ENCODE results near the gene DGKE. TPM values are rescaled to one million over a fixed set of nuclear protein-coding genes. Genes with fewer than 3 reads are reported as not detected.

DGKE gene
- total RNA-seq, 1 donor from 2014 or later, result 85.0 TPM

- no peak for DNase-seq (ENCODE audit: low spot score in 2 of 2)
- H3K27ac ChIP-seq, result no peak overlapping the region
- TF ChIP-seq, protein P1, sequence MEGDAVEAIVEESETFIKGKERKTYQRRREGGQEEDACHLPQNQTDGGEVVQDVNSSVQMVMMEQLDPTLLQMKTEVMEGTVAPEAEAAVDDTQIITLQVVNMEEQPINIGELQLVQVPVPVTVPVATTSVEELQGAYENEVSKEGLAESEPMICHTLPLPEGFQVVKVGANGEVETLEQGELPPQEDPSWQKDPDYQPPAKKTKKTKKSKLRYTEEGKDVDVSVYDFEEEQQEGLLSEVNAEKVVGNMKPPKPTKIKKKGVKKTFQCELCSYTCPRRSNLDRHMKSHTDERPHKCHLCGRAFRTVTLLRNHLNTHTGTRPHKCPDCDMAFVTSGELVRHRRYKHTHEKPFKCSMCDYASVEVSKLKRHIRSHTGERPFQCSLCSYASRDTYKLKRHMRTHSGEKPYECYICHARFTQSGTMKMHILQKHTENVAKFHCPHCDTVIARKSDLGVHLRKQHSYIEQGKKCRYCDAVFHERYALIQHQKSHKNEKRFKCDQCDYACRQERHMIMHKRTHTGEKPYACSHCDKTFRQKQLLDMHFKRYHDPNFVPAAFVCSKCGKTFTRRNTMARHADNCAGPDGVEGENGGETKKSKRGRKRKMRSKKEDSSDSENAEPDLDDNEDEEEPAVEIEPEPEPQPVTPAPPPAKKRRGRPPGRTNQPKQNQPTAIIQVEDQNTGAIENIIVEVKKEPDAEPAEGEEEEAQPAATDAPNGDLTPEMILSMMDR (IDR thresholded peaks at IDR 0.05), result no peak
- intact Hi-C loops (cut with DNase I), result no loop called here
- no peaks in the 10 kb centered on the region for H3K4me1 ChIP-seq
- H3K27me3 ChIP-seq, result no peaks in the 10 kb centered on the region
- H3K9me3 ChIP-seq, result no peaks in the 10 kb centered on the region
- peaks cover 56 to 89% of the 10 kb centered on the region in 2 donors for H3K36me3 ChIP-seq
- H3K4me3 ChIP-seq, result no peak overlapping the region
Measured at GRCh38 chr17:56894859-56895455, 61.0 kb downstream of the DGKE start.

- no peaks in the 10 kb centered on the region for H3K4me1 ChIP-seq
- no peak for DNase-seq (ENCODE audit: low spot score in 2 of 2)
- intact Hi-C loops (cut with DNase I), result no loop called here
- no peak overlapping the region for H3K27ac ChIP-seq
- TF ChIP-seq, protein P1 (IDR thresholded peaks at IDR 0.05), result no peak
- H3K36me3 ChIP-seq, result peaks cover 60 to 88% of the 10 kb centered on the region in 2 donors
- no peak overlapping the region for H3K4me3 ChIP-seq
- H3K9me3 ChIP-seq, result no peaks in the 10 kb centered on the region
- no peaks in the 10 kb centered on the region for H3K27me3 ChIP-seq
Measured at GRCh38 chr17:56896217-56896967, 62.4 kb downstream of the DGKE start.

GRCh38 chr17:56896968-56897359 lies 63.0 kb downstream of the DGKE start:
- H3K4me1 ChIP-seq, result no peaks in the 10 kb centered on the region
- H3K9me3 ChIP-seq, result no peaks in the 10 kb centered on the region
- H3K27me3 ChIP-seq, result no peaks in the 10 kb centered on the region
- peak in 1 of 2 donors; percentile 27 for DNase-seq (ENCODE audit: low spot score in 2 of 2)
- no peak overlapping the region for H3K4me3 ChIP-seq
- peaks cover 65 to 87% of the 10 kb centered on the region in 2 donors for H3K36me3 ChIP-seq
- intact Hi-C loops (cut with DNase I), result no loop called here
- H3K27ac ChIP-seq, result no peak overlapping the region
- TF ChIP-seq, protein P1 (IDR thresholded peaks at IDR 0.05), result no peak

DNA sequence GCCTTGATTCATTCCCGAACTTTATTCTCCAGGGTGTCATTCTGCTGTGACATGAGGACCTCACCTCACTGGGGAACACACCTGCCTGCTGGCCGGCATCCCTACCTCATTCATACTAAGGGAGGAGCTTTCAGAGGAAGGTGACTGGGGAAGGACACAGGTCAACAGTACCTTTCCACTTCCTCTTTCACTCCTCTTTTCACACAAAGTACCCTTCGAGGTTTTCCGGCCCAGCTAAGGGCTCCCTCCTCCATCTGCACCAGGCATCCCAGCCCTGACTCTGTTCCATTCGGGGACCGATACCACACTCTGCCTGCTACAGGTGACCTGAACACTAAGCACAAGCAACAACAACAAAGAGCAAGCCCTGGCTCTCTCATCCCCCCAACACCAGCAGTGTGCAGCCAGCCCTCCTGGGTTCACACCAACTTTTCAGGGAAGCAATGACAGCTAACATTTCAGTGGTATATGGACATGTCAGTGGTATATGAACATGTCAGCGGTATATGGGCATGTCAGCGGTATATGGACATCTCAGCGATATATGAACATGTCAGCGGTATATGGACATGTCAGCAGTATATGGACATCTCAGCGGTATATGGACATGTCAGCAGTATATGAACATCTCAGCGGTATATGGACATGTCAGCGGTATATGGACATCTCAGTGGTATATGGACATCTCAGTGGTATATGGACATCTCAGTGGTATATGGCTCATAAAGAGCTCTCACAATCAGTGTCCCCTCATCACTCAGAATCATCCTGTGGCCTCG lies 63.9 kb downstream of the DGKE start:
- H3K4me1 ChIP-seq, result no peaks in the 10 kb centered on the region
- H3K27me3 ChIP-seq, result no peaks in the 10 kb centered on the region
- peak in 1 of 2 donors; percentile 40 for DNase-seq (ENCODE audit: low spot score in 2 of 2)
- H3K36me3 ChIP-seq, result peaks cover 68 to 89% of the 10 kb centered on the region in 2 donors
- intact Hi-C loops (cut with DNase I), result no loop called here
- TF ChIP-seq, protein P1 (IDR thresholded peaks at IDR 0.05), result no peak
- no peak overlapping the region for H3K27ac ChIP-seq
- H3K4me3 ChIP-seq, result no peak overlapping the region
- no peaks in the 10 kb centered on the region for H3K9me3 ChIP-seq

DNA sequence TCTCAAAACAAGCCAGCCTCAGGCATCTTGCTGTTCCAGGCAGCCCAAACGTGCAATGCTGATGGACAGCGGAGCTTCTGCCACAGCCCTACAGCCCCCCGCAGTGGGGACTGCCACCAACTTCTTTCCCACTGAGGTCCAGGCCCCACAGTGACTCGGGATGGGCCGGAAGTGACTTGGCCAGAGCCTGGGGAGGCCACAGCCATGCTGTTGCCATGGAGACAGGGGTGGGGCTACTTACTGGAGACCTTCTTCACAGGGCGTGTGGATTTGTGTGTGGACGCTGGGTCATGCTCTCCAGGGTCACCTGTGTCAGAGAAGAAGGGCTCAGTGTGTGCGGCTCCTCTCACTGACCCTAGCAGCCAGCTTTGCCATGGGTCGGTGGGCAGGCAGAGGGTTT lies 64.9 kb downstream of the DGKE start:
- intact Hi-C loops (cut with DNase I), result no loop called here
- Histone ChIP-seq H3K27me3 (no peaks in the 10 kb centered on the region), H3K9me3 (no peaks in the 10 kb centered on the region), H3K36me3 (peaks cover 65 to 89% of the 10 kb centered on the region in 2 donors), H3K4me3 (no peak overlapping the region), H3K4me1 (no peaks in the 10 kb centered on the region), H3K27ac (no peak overlapping the region)
- TF ChIP-seq, protein P1 (IDR thresholded peaks at IDR 0.05), result no peak
- DNase-seq (ENCODE audit: low spot score in 2 of 2), result peak in 1 of 2 donors; percentile 50

All from ascending aorta (tissue), 2 donors.